HG02870 (cell line): ENCODE data around the gene KRT5.

Experiments used
- ATAC-seq: cut with Tn5 transposase; IDR thresholded peaks from one replicate; pipeline ENCODE4 v1.9.1; 2021; ENCODE audit warnings: mild to moderate bottlenecking, moderate library complexity; ENCODE audit not compliant: unreplicated experiment

Gene KRT5

GRCh38 chr12:52519826-52520662 lies at the start of gene KRT5:
Gene KRT5 (minus strand): TSS chr12:52520394. CDS start chr12:52520296, 98 bp downstream.
- ATAC-seq = no peak

DNA sequence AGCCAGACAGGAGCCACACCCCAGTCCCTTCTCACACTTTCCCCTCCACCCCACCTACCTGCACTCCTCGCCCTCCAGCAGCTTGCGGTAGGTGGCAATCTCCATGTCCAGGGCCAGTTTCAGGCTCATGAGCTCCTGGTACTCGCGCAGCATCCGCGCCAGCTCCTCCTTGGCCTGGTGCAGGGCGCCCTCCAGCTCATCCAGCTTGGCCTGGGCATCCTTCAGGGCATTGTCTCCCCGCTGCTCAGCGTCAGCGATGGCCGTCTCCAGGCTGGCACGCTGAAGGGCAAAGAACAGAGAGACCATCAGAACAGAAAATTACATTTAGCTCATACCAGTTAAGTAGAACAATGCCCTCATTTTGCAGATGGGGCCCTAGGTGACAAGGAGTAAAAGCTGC lies 47.9 kb upstream of the KRT5 start:
- no peak for ATAC-seq

DNA sequence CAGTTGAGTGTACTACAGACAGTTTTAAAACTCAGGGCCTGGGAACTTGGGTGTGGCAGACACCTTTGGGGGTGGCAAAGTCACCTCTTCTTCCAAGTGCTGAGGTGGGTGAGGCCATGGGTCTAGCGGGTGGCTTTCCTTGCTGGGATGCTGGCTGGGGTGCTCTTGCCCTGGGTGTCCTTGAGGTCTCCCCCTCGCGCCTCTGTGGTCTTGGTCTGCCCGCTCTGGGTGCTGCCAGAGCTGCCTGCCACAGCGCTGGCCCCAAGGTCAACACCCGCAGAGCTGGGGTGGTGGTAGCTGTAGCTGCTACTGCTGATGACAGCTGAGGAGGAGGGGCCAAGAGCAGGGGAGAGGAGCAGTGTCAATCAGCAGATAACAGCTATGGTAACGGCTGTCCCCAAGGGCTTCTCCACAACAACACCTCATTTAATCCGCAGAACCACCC lies 46.7 kb upstream of the KRT5 start:
- no peak for ATAC-seq

DNA sequence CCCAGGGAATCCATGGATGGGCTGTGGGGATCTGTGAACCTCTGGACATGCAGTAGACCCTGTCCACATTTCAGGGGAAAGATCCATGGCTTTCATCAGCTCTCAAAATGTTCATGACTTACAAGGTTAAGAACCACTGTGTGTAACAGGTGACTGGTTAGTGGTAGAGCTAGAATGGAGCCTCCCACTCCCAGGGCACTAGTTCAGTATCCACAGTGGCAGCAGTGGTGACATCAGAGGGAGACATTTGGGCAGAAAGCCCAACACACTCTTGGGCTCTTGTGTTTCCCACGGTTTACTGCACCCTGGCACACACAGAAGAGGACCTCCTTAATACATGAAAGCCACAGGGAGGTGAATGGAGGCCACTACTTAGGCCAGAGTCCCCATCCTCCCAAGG lies 44.4 kb upstream of the KRT5 start:
- no peak for ATAC-seq

DNA sequence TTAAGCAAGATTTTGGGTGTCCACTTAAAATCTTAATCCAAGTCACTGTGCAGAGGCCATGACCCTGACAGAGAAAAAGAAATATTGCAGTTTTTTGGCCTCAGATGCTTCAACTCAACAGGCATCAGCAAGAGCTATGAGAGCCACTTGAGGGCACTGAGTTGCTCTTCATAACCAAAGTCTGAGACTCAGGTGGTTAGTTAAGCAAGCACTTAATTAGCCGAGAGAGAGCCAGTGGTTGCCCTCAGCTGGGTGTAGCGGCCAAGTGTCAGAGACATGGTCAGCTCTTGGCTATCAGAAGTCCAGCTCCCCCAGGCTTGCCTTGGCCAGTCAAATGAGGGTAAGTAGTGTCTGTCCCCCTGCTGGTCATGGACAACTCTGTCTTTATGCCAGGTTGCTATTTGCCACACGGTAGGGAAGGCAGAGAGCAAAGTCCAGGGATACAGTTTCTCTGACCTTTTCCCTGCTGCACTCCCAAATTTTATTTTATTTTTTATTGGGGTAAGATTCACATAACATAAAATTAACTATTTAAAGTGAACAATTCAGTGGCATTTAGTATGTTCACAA lies 41.8 kb upstream of the KRT5 start:
- ATAC-seq = no peak

DNA sequence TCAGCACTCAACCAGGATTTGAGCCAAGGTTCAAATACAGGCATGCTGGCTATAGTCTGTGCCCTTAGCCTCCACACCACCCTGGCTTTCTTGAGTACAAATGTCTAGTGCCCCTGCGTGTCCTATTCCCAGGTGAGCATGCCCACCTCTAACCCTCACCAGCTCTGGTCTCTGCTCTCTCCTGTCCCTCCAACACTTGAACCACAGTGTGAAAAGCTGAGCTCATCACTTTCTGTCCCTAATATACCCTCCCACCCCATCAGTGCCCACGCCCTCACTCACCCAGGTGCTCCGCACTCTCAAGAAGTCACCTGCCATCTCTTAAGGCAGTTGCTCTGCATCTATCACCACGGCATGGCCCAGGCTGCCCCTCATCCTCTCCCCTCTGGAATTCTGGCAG lies 39.8 kb upstream of the KRT5 start:
- ATAC-seq = no peak

- no peak for ATAC-seq
Observed at GRCh38 chr12:52558781-52559445, 38.7 kb upstream of the KRT5 start.

DNA sequence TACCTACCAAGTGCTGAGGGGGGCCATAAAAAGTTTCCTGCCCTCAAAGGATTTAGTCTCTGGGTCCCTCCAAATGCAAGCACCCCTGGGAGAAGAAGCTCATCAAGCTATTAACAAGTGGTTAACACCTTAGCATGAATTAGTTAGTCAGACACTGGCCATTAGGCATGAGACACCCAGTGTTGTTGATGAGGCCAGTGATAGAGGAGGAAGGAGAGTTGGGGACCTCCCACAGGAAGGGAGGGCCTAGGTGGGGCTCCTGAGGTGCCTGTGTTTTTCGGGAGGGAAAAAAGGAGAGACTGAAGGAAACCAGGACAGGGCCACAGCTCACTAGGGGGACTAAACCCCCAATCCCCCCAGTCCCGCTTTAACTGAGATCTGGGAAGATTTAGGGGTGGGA lies 37.3 kb upstream of the KRT5 start:
- ATAC-seq = no peak

- ATAC-seq = no peak
Observed at GRCh38 chr12:52555577-52555976, 35.4 kb upstream of the KRT5 start.

DNA sequence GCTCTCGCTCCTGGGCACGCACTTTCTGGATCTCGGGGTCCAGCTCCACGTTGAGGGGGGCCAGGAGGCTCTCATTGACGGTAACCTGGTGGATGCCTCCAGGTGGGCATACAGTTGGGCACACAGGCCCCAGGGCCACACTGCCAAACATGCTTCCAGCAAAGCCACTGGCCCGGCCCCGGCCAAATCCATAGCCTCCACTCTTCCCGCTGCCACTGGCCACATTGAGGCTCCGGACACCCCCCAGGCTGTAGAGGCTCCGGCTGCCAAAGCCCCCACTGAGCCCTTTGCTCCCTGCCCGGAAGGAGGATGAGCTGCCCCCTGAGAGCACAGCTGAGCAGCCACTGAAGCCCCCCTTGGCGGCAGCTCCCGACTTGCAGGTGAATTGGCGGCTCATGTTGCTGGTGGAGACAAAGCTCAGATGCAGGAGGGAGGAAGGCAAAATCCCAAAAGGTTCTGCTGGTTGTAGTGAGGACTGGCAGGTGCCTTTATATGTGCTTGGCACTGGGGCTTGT lies 32.5 kb upstream of the KRT5 start, which contains the start of gene KRT71:
KRT71 (minus strand) TSS at position 465 of the 515 bp plus-strand sequence; CDS start at position 397, 68 bp downstream.
- ATAC-seq = no peak

DNA sequence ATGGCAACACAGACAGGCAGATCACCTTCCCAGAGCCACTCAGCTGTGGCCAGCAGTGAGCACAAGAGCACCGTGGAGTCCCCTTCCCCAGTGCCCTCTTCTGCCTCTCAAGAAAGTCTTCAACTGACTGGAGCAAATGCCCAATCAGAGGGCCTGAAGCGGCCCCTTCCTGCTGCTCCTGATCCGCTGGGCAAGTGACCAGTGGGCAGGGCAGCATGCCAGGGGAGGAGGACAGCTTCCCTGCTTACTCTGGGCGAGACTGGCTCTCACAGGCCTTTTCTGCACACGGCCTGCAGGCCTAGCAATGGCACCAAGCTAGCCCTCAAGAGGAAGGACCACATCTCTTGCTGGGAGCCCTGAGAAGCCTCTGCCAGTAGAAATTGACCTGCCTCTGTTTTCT lies 31.9 kb upstream of the KRT5 start:
- ATAC-seq = no peak

GRCh38 chr12:52551216-52551865 lies 31.1 kb upstream of the KRT5 start:
- ATAC-seq = no peak

DNA sequence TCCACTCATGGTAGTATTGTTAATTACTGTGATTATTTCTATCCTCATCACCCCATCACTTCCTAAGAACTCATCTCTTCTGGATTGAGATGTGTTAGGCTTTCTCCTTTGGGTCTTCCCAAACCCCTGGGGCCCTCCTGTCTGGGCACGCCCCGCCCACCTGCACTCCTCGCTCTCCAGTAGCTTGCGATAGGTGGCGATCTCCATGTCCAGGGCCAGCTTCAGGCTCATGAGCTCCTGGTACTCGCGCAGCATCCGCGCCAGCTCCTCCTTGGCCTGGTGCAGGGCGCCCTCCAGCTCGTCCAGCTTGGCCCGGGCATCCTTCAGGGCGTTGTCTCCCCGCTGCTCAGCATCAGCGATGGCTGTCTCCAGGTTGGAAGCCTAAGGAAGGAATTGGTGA lies 25.9 kb upstream of the KRT5 start:
- ATAC-seq = no peak

DNA sequence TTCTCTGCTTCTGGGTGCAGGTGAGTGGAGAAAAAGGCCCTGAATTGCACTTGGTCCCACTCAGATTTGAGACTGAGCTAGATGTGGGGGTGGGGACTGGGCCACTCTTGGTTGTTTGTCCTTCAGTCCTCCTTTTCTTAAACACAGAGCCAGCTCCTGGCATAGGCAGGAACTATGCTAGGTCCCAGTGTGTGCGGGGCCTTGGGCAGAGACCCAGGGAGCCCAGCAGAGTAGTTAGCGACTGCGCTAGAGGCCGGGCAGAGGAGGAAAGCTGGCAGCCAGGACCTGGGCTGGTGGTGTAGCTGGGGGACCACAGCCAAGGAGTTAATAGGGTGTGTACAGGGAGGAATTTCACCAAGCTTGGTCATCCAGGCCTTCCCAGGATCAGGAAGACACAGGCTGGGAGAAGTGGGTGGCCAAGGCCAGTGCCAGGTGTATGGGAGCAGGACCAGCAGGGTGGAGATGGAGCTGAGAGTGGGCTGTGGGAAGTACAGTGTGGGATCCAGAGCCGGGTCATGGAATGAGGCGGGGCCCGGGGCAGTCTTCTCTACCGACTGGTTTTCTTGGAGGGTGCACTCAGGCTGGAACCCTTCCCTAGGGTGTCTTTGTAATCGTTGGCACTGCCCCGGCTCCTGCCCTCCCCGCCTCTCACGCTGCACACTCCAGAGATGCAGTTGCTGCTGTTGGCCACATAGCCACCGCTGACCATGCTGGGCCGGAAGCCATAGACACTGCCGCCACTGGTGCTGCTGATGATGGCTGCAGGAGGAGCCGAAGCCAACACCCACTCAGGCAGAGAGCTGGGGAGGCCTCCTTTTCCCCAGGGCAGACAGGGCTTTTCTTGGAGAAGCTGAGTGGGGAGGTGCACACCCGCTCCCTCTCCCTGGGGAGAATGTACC lies 24.0 kb upstream of the KRT5 start:
- no peak for ATAC-seq

GRCh38 chr12:52542785-52543318 lies 22.7 kb upstream of the KRT5 start:
- ATAC-seq = no peak

GRCh38 chr12:52542157-52542556 lies 22.0 kb upstream of the KRT5 start:
- no peak for ATAC-seq

GRCh38 chr12:52541709-52542108 lies 21.5 kb upstream of the KRT5 start:
- ATAC-seq = no peak

DNA sequence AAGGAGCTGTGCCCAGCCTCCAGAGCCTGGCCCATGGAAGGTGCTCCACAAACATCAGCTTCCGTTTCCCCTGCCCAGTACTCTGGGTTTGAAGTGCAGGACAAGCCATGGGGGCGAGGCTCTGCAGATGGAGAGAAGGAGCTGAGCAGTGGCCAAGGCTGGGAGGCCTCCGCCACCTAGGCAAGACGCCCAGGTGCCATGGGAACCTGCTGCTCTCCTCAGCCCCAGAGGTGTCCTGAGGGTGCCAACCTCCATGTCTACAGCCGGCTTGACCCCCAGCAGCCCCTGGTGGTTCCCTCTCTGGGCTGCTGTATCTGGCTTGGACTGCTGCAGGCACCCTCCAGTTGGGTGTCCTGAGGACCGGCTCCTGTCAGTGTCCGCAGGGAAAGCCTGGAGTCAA lies 20.3 kb upstream of the KRT5 start:
- no peak for ATAC-seq

DNA sequence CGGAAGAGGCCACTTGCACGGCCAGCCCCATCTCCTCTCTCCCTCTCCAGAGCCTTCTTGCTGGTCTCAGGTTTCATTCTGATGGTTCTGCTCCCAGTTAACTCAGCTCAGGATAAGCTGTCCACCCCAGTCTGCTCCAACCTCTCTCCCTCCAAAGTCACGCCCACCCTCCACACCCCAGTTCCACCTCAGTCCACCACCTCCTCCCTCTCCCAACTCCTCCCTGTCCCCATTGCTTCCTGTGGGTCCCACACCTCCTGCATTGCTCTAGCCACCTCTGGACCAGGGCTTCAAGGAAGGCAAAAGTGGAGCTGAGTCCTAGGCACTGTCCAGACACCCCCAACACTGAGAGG lies 19.6 kb upstream of the KRT5 start:
- ATAC-seq = no peak
